ENCODE data around the gene OR6C70. TPM values are rescaled to one million over a fixed set of nuclear protein-coding genes. Genes with fewer than 3 reads are reported as not detected.
"Not testable (repeated sequence)": the region's sequence is repeated elsewhere in the genome, so short reads cannot be mapped to it uniquely, and the experiment has no call there.

Gene OR6C70
- not detected for total RNA-seq

DNA sequence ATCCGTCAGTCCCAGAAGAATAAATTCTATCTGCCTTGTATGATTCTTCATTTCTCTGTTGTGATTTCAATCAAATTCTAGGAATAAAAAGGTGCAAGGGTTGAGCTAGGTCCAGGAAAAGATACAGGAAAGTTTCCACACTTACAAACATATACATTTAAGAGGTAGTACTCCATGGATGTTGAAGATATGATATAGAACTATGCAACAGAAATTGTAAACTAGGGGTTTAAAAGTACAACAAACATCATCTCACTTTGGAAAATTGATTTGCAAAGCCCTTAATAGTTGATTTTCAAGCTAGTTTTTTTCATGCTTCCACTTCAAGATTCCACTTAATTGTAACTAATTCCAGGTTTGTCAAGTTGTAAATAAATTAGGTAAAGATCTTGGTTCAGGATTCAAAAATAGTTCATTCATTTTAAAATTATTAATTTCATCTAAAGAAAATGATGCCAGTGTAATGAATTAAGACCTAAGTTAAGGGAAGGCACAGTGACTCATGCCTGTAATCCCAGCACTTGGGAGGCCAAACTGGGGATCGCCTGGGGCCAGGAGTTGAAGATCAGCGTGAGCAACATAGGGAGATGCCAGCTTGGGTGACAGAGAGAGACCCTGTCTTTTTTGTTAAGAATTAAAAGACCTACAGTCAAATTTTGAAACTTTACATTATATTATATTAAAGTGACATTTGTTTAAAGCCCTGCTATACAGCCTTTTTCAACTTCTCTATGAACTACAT is at the start of gene OR6C70:
Gene OR6C70 (minus strand): TSS at position 51 of the 742 bp plus-strand sequence. CDS start 0 bp downstream, at position 51.
- no peak for DNase-seq

GRCh38 chr12:55516391-55516790 is 46.5 kb upstream of the OR6C70 start:
- DNase-seq: no peak

- no peak for DNase-seq
Measured at GRCh38 chr12:55515696-55516095, 45.8 kb upstream of the OR6C70 start.

DNA sequence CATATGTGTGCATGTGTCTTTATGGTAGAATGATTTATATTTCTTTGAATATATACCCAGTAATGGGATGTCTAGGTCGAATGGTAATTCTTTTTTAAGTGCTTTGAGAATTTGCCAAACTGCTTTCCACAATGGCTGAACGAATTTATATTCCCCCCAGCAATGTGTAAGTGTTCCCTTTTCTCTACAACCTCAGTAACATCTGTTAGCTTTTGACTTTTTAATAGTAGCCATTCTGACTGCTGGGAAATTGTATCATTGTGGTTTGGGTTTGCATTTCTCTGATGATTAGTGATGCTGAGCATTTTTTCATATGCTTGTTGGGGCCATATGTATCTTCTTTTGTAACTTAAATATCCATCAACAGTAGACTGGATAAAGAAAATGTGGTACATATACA is 31.7 kb upstream of the OR6C70 start:
- no peak for DNase-seq

GRCh38 chr12:55499810-55500252 is 29.9 kb upstream of the OR6C70 start:
- DNase-seq: no peak

DNA sequence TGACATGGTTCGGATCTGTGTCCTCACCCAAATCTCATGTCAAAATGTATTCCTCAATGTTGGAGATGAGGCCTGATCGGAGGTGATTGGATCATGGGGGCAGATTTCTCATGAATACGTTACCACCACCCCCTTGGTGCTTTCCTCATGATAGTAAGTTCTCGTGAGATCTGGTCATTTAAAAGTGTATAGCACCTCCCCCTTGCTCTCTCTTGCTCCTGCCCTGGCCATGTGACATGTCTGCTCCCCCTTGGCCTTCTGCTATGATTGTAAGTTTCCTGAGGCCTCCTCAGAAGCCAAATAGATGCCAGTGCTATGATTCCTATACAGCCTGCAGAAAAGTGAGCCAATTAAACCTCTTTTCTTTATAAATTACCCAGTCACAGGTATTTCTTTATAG is 29.3 kb upstream of the OR6C70 start:
- DNase-seq: no peak

DNA sequence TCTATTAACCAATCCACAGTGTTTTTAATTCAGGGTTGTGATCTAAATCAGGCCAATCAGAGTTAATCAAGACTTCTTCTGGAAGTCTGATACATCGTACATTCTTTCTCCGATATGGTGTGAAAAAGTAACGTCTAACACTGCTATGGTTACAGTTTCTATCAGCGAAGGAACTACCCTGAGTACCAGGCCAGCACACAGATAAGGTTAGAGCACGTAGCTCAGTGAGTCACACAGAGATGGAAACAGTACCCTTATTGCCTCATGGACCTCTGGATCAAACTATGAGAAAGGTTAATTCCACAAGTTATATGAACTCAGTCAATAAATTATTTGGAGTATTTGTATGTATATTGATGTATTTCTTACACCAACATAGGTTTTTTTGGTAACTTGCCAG is 25.6 kb upstream of the OR6C70 start:
- no peak for DNase-seq

- no peak for DNase-seq
Measured at GRCh38 chr12:55492078-55492477, 22.1 kb upstream of the OR6C70 start, which contains the start of gene OR6C68. TSS of gene OR6C68 (plus strand) at chr12:55492378. CDS start at chr12:55492378, 0 bp downstream.

GRCh38 chr12:55484284-55484683 is 14.3 kb upstream of the OR6C70 start:
- not testable (repeated sequence) for DNase-seq

DNA sequence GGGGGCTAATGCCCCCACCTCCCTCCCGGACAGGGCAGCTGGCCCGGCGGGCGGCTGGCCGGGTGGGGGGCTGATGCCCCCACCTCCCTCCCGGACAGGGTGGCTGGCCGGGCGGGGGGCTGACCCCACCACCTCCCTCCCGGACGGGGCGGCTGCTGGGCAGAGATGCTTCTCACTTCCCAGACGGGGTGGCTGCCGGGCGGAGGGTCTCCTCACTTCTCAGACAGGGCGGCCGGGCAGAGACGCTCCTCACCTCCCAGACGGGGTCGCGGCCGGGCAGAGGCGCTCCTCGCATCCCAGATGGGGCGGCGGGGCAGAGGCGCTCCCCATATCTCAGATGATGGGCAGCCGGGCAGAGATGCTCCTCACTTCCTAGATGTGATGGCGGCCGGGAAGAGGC is 9.2 kb upstream of the OR6C70 start:
- DNase-seq: not testable (repeated sequence)

DNA sequence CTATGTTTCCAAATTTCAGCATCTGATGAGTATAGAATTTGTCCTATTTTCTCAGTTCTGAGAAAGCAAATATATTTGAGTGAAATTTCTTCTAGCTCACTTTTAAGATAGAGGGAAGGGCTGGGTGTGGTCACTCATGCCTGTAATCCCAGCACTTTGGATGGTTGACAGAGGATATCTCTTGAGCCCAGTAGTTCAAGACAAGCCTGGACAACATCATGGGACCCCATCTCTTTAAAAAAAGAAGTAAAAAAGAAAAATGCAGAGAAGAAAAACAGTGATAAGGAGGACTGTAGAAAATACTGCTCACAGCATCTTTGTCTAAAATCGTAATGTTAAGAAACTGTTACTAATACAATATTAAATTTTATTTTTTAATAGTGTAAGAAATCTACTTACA is 2.3 kb upstream of the OR6C70 start:
- no peak for DNase-seq

DNA sequence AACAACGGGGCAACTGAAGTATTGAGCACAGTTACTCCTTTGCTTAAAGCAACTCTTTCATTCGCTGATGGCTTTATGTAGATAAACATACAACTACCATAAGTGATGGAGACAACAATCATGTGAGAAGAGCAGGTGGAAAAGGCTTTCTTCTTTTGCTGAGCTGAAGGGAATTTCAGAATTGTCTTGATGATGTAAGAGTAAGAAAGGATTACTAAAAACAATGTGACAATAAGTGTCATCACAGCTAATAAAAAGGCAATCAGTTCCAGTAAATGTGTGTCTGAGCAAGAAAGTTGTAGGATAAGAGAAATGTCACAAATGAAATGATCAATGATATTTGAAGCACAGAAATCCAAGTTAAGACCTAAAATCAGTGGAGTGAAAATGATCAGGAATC is 647 bp downstream of the OR6C70 start:
- DNase-seq: no peak

DNA sequence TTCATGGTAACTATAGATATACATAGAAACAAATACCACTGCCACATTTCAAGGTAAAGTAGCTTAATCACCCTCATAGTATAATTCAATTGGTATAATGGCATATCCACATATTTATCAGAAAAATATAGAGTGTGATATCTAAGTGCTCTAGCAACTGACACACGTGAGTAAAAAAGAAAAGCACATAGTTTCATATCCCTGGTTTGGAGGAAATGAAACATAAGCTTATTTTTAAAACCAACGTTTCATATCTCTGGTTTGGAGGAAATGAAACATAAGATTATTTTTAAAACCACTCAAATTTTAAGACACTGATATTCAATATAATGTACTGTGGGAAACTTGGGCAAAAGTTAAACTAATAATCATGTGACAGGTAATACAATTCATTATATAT is 2.1 kb downstream of the OR6C70 start:
- DNase-seq: no peak

- not testable (repeated sequence) for DNase-seq
Measured at GRCh38 chr12:55464926-55465325, 5.0 kb downstream of the OR6C70 start.

GRCh38 chr12:55448825-55449224 is 21.1 kb downstream of the OR6C70 start:
- DNase-seq: no peak

DNA sequence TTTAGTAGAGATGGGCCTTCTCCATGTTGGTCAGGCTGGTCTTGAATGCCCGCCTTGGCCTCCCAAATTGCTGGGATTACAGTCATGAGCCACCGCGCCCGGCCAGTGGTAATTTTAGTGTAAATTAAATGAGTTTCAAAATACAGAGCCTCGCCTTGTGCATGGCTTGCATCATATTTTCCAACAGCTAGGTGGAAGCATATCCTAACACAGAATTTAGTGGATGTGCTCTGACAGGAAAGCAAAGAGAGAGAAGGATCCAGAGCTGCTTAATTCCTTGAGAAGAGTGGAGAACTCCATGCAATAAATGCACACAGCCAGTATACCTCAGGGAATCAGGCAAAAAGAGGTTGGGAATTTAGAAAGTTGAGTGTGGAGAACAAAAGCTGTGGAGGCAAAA is 23.6 kb downstream of the OR6C70 start:
- no peak for DNase-seq

GRCh38 chr12:55445357-55445756 is 24.6 kb downstream of the OR6C70 start:
- no peak for DNase-seq

DNA sequence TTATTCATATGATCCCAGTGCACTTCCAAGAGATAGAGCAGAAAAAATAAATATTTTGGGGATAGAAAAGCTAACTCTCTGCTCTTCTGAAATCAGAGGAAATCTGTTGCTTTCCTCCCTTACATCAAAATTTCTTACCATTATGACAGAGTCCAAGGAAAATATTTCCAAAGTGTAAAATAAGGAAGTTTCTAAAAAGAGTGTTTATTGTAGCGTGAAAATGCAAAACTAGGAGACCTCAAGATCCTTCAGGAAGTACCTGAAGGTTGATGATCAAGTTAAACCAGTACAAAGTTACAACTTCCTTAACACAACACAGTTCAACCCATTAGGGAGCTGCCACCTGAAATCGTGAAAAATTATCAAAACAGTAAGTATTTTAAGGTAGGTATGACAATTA is 26.2 kb downstream of the OR6C70 start, which contains the start of gene OR6C2:
Gene OR6C2 (plus strand): TSS at position 301 of the 400 bp plus-strand sequence. CDS start 8,138 bp downstream, outside the sequence.
- DNase-seq: no peak

DNA sequence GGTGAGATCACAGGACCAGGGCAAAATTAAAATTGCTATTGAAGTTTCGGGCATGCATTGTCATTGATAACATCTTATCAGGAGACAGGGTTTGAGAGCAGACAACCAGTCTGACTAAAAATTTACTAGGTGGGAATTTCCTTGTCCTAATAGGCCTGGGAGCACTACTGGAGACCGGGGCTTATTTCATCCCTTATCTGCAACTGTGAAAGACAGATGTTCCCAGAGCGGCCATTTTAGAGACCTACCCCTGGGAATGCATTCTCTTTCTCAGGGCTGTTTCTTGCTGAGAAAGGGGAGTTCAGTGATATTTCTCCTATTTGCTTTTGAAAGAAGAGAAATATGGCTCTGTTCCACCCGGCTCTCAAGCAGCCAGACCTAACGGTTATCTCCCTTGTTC is 28.7 kb downstream of the OR6C70 start:
- DNase-seq: not testable (repeated sequence)

DNA sequence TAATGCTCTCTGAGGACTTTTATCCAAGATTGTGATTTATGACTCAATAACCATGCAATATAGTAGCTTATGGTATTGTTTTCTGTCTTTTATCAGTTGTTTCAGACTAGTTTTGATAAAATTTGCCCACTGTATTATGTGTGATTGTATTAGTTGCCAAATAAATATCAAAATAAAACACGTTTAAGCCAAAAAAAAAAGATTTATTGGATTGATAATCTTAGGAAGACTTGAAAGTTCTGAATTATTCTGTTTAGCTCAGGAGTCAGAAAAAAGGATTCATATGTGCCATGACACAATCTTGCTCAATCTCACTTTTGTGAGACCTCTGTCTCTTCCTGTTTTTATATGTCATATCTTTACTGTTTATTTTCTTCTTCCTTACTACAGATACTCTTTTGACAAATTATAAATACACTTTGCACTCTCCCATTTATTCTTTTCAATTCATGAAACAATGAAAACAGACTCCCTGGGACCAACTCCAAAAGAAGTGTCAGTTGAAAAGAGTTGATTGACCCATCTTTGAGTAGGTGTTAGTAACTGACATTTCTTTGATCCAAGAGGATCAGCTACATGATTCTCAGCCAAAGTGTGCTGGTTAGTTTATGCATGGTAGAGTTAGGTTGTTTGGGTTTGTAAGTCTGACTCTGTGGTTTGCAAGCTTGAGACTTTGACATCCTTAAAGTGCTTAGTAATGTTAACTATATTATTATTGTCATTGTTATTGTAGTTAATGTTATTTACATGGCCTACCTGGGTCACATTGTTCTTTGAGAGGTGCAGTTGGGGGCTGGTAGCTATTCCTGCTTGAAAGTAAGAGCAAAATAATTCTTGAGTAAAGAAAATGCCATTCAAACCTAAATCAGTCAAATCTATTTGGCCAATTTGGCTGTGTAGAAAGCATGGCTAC is 41.4 kb downstream of the OR6C70 start:
- DNase-seq: no peak

GRCh38 chr12:55425954-55426353 is 44.0 kb downstream of the OR6C70 start, which contains the start of gene OR6C76:
TSS of gene OR6C76 (plus strand) at chr12:55426254. CDS start at chr12:55426254, 0 bp downstream.
- DNase-seq: no peak

GRCh38 chr12:55420307-55420962 is 49.5 kb downstream of the OR6C70 start:
- DNase-seq: no peak

All from effector CD4-positive, alpha-beta T cell (primary cell).